ENCODE results near the gene SRSF6.
A peak's percentile ranks its signal among the peaks of the same experiment; 100 is the strongest.
"Not testable (repeated sequence)": the region's sequence is repeated elsewhere in the genome, so short reads cannot be mapped to it uniquely, and the experiment has no call there.

Gene SRSF6

DNA sequence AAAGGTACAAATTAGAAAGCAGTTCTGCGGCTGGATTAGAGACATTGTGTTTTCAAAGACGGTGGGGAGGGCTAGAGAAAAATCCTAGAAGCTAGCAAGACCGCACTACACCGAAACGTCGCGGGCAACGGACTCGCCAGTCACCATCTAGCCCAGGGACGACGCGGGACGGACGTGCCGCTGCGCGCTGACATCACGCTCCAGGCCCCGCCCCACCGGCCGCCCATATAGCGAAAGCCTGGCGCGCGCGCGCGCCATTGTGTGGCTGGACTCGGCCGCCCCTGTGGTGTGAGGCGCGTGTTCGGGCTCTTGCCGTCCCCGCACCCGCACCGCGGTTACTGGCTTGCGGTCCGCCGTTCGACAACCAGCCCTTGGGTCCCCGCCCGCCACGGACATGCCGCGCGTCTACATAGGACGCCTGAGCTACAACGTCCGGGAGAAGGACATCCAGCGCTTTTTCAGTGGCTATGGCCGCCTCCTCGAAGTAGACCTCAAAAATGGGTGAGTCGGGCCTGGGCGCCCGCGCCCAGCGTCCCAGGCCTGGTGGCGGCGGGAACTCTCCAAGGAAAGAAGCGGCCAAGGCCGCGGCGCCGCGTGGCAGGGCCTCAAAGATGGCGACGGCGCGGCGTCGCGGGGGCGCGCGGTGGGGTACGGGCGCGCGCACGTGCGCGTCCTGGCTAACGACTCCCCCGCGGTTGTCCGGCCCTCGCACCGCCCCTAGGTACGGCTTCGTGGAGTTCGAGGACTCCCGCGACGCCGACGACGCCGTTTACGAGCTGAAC, at the start of gene SRSF6:
TSS of gene SRSF6 (plus strand) at position 257 of the 782 bp plus-strand sequence. CDS start at position 395, 138 bp downstream.
- DNase-seq, result peak; percentile 91 to 92

DNA sequence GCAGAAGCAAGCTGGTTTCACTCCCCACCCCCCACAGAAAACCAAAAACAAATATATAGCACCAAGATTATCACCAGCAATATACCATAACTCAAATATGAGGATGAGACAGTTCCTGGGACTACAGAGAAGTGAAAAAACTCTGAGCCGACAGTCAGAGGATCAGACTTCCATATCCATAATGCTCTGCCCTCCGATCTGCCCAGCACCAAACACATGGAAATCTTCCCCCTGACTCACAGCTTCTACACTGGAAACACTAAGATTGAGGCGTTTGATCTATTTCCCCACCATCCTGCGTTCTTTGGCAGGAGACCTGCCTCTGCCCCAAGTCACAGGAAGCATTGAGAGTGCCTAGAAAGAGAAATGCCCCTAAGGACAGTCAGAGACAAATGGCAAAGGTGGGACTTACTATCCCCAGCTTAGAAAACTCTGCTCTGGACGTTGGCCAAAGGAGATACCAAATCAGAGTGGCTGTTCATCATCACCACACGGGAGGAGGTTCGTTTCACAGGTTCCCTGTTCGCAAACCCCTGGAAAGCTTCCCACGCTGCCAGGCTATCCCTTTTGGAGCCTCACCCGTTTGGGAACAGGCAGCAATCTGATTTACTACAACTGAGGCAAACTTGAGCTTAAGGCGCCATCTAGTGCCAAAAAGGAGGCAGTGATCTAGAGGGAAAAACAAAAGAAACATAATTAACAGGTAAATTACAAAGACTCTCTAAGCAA, 48.7 kb upstream of the SRSF6 start:
- DNase-seq, result peak in 1 of 2 donors; percentile 4

DNA sequence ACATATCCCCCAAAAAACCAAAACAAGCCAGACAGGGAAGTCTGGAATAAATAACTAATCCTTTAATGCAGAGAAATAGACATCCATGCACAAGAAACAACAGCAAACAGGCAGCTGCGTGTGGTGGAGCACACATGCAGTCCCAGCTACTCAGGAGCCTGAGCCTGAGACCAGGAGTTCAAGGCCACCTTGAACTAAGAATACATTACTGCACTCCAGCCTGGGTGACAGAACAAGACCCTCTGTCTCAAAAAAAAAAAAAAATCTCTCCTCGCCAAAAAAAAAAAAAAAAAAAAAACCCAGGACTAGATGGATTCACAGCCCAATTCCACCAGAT, 48.2 kb upstream of the SRSF6 start:
- no peak for DNase-seq

- DNase-seq, result no peak
These were observed 41.9 kb upstream of the SRSF6 start for GRCh38 chr20:43415661-43416430.

DNA sequence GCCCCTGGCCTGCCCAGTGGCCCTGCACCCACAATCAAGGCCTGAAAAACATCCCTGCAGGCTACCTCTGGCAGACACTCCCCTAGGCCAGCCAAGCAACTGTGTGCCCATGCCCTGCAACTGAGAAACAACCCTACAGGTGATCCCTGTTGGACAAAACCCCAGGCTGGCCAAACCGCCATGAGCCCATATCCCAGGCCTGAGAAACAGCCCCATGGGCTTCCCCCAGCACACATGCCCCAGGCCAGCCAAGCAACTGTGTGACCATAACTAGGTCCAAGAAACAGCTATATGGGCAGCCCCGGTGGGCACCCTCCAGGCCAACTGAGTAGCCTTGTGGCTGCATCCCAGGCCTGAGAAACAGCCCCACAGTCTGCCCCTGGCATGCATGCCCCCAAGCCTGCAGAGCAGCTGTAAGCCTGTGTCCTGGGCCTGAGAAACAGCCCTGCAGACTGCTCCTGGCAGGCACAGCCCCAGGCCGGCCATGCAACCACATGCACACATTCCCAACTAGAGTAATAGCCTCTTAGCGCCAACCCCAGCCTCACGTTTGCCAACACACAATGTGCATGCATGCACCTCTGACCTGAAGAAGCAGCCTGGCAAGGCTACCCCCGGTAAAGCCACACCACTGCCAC, 41.0 kb upstream of the SRSF6 start:
- DNase-seq, result no peak

GRCh38 chr20:43420192-43420591, 37.5 kb upstream of the SRSF6 start:
- no peak for DNase-seq

DNA sequence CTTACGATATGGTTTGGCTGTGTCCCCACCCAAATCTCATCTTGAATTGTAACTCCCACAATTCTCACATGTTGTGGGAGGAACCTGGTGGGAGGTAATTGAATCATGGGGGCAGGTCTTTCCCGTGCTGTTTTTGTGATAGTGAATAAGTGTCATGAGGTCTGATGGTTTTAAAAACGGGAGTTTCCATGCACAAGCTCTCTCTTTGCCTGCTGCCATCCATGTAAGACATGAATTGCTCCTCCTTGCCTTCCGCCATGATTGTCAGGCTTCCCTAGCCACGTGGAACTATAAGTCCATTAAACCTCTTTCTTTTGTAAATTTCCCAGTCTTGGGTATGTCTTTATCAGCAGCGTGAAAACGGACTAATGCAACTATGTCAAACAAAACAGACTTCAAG, 36.8 kb upstream of the SRSF6 start:
- not testable (repeated sequence) for DNase-seq

GRCh38 chr20:43426172-43426571, 31.5 kb upstream of the SRSF6 start:
- no peak for DNase-seq

DNA sequence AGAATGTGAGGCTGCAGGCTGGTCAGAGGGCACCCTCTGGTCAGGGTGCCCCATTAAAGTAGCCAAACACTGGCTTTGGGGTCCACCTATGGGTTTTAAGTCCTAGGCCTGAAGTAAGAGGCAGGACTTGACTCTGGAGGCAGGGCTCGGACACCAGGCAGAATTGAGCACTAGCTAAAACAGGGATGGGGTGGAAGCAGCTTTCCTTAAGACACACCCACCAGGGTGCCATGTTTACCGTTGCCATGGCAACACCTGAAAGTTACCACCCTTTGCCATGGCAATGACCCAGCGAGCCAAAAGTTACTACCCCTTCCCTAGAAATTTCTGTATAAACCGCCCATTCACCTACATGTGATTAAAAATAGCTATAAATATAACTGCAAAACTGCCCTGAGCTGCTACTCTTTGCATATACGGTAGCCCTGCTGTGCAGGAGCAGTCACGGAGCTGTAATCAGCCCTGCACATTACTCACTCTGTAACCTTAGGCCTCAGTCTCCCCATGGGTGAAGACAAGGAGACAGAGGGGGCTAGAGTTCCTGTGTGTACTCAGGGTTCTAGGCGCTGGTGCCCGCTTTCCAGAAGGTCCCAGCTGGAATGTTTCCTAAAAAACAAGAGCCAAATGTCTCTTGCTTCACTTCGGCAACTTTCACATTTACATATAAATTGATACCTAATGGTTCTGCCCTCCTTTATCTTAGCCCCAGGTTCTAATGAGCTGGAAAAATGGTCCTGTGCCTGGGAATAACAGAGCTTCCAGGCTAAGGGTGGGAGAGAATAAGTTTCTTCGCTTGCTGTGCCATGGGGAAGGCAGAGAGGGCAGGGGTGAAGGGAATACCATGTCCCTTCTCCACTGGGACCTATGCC, 27.2 kb upstream of the SRSF6 start:
- peak in 1 of 2 donors; percentile 0 for DNase-seq

DNA sequence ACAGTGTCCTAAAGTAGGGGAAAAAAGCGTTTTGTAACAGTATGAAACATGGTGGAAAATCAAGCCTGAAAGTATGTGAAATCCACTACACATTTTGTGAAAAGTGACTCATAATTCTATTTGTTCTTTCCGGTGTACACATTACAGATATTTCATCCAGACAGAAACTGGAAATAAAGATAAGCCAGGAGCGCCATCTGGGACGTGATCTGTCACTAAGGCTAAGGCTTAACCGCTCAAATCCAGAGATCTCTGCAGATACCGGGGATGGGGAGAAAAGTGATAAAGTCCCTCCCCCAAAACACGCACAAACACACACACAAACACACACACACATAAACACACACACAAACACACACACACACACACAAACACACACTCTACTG, 26.6 kb upstream of the SRSF6 start:
- no peak for DNase-seq

DNA sequence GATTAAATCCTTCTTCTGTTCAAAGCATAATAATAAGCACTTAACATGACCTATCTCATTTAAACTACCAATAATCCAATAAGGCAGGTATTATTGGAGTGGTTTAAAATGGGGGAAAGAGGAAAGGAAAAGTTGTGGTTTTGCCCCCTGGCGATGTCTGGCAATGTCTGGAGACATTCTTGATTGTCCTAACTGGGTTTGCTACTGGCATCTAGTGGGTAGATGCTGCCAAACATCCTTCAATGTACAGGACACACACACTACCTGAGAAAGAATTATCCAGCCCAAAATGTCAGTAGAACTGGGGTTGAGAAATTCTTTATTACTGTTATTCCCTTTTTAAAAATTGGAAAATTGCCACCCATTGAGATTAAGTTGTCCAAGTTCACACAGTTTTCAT, 25.2 kb upstream of the SRSF6 start:
- DNase-seq, result no peak

GRCh38 chr20:43433250-43433854, 24.3 kb upstream of the SRSF6 start:
- DNase-seq, result no peak

DNA sequence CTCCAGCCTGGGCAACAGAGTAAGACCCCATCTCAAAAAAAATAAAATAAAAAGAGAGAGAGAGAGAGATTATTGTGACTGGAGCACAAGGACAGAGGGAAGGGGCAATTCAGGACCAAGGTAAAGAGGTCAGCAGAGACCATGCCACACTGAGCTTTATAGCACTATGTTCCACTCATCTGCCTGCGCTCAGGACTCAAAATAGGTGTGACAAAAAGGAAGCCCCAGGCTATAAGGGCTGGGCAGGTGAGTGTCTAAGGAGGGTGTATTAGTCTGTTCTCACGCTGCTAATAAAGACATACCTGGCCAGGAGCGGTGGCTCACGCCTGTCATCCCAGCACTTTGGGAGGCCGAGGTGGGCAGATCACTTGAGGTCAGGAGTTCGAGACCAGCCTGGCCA, 23.1 kb upstream of the SRSF6 start:
- peak in 1 of 2 donors; percentile 1 for DNase-seq

GRCh38 chr20:43438578-43439316, 18.9 kb upstream of the SRSF6 start:
- peak in 1 of 2 donors; percentile 7 for DNase-seq

DNA sequence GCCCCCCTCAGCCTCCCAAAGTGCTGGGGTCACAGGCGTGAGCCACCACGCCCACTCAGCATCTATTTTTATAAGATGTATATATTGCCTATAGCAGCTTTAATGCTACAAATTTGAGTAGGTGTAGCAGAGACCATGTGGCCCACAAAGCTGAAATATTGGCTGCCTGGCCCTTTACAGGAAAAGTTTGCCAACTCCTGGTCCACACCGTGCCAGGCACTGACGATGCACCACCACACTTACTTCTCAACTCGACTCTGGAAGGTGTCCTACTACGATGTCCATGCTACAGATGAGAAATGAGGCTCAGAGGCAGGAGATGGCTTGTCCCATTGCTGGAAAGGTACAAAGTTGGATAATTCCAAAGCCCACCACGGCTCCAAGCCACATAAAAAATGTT, 17.2 kb upstream of the SRSF6 start:
- DNase-seq, result peak in 1 of 2 donors; percentile 4

GRCh38 chr20:43442282-43442880, 15.3 kb upstream of the SRSF6 start:
- peak in 1 of 2 donors; percentile 7 for DNase-seq

DNA sequence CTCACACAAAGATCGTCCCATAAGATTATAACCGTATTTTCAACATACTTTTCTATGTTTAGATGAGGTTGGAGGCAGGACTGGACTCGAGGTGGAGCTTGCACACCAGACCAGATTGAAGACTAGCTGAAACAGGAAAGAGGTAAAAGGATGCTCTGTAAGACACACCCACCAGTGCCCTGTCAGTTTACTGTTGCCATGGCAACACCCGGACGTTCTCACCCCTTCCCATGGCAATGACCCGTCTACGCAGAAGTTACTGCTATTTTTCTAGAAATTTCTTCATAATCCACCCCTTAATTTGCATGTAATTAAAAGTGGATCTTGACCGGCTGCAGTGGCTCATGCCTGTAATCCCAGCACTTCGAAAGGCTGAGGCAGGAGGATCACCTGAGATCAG, 13.6 kb upstream of the SRSF6 start:
- DNase-seq, result no peak

DNA sequence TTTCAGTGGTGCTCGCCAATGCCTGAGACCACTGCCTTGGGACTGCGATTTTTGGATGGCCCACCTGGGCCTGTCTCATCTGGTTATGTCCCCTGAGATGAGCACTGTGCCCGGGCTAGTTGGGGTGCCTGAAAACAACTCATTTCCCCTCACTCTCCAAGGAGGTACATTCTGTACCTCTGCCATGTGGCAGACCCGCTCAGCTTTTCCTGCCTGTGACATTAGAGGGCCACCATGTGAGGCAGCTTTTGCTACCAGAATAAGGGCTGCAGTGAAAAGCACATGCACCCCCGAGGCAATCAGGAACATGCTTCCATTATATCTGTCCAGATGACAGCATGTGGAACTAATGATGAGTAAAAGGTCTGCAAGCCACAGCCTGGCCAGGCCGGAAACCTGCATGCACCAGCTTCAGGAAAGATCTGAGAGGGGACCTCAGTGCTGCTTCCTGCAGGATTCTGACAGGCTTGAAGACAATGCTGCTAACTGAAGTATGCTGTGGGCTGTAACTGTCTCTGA, 11.3 kb upstream of the SRSF6 start:
- DNase-seq, result no peak

- not testable (repeated sequence) for DNase-seq
These were observed 9.3 kb upstream of the SRSF6 start for GRCh38 chr20:43448431-43448747.
